ENCODE data around the gene RPL32.
"Not testable (repeated sequence)": the region's sequence is repeated elsewhere in the genome, so short reads cannot be mapped to it uniquely, and the experiment has no call there.

RPL32 gene

GRCh38 chr3:12868039-12869034 is 27.0 kb upstream of the RPL32 start:
- peak in 3 of 4 experiments; percentile 15 to 19 (median 17) for DNase-seq

DNA sequence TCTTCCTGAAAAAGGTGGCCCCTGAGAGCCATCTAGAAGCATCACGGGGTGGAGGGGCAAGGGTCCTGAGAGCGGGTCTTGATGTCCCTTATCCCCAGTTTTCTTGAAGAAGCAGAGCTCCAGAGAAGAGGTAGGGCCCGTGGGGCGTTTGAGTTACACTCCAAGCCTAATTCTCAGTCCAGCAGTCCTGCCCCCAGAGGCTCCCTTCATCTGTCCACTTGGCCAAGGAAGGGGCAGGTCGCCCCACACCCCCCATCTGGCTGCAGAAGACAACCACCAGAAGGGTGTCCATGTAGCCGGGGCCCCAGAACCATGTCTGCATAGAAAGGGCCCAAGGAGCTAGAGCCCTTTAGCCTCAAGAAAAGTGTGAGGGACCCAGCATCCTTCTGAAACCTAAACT is 25.5 kb upstream of the RPL32 start:
- no peak for DNase-seq

DNA sequence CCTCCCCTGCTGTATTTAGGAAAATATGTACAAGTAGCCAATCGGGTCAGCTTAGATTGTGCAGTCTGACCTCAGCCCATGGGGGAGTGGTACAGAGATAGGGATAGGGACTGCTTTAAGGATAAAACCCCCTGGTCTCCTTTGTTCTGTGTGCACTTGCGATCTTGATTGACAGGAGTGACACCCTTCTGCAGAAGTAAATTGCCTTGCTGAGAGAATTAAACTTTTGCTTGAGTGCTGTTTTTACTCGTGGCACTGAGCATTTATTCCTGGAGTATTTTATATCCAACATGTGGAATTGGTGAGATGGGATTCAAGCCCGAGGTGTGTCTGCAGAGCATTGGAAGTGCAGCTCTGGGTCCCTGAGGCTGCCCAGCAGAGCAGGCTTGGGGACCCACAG is 23.9 kb upstream of the RPL32 start:
- no peak for DNase-seq

- no peak for DNase-seq
These were observed 21.0 kb upstream of the RPL32 start for GRCh38 chr3:12862387-12862786.

DNA sequence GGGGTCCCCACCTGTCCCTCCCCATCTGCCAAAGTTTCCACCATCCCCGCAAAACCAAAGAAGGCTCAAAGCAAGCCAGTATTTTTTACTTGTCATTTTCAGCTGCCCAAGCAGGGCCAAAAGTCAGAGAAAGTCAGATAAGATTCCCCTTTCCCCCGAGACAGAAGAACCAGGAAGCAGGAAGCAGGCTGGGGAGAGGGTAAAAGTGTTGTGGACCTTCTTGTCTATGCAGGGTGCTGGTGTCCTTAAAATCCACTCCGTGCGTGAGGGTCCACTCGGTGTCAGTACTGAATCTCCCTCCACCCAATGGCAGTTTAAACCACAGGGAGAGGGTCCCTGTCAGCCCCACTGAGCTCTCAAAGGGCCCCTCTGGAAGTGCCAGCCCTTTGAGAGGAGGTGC is 20.2 kb upstream of the RPL32 start:
- DNase-seq: no peak

DNA sequence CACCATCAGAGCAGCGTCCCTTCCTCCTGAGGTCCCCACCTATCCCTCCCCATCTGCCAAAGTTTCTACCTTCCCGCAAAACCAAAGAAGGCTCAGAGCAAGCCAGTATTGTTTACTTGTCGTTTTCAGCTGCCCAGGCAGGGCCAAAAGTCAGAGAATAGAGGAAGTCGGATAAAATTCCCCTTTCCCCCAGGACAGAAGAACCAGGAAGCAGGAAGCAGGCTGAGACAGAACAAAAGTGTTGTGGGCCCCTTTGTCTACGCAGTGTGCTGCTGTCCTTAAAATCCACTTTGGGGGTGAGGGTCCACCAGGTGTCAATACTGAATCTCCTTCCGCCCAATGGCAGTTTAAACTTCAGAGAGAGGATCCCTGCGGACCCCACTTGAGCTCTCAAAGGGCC is 18.5 kb upstream of the RPL32 start:
- no peak for DNase-seq

DNA sequence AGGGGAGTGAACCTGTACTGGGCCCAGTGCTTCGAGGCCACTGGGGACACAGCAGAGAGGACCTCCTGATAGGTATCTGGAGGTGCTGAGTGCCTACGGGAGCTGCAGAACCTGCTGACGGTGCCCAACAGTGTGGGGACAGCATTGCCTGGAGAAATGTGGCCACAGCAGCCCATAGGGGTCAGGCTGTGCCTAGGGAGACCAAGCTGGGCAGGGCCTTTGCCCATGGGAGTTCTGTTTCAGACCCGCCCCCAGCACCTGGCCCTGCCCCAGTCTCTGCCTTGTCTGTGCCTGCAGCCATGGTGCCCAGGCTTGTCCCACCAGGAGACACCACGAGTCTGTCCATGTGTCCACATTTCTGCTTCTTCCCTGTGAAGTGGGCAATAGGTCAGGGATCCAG is 15.3 kb upstream of the RPL32 start:
- no peak for DNase-seq

- DNase-seq: no peak
These were observed 13.2 kb upstream of the RPL32 start for GRCh38 chr3:12854565-12854964.

DNA sequence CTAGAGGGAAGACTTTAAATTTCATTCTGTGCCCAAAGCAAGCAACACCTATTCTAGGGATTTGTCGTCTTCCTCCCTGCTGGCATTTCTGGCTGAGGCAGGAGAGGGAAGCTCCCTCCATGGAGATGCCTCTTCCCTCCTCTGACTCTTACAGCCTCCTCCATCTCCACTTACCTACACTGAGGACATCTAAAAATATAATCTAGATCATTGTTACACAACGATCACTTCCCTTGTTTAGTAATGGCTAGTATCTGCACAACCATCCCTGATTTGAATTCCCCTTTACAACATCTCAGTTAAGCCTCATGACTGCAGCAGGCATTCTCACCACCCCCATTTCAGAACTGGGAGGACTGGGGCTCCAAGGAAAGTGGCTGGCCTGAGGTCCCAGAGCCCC is 12.5 kb upstream of the RPL32 start:
- not testable (repeated sequence) for DNase-seq

- no peak for DNase-seq
These were observed 10.8 kb upstream of the RPL32 start for GRCh38 chr3:12852201-12852600.

DNA sequence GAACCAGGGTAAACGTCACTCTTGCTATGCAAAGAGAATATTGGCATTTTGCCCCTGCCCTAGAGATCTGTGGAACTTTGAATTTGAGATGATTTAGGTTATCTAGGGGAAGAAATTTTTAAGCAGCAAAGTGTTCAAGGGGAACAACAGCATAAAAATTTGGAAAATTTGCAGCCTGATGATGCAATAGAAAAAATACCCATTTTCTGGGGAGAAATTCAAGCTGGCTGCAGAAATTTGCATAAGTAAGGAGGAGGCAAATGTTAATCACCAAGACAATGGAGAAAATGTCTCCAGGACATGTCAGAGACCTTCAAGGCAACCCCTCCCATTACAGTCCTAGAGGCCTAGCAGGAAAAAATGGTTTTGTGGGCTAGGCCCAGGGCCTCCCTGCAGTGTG is 4.4 kb upstream of the RPL32 start:
- DNase-seq: no peak

DNA sequence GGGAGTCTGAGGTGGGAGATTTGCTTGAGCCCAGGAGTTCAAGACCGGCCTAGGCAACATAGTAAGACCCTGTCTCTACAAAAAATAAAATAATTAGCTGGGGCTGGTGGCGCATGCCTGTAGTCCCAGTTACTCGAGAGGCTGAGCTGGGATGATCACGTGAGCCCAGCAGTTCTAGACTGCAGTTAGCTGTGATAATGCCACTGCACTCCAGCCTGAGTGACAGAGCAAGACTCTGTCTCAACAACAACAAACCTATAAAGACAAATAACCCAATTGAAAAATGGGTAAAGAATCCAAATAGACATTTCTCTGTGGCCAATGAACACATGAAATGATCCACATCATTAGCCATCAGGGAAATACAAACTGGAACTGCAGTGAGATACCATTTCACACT is 1.1 kb upstream of the RPL32 start:
- no peak for DNase-seq

DNA sequence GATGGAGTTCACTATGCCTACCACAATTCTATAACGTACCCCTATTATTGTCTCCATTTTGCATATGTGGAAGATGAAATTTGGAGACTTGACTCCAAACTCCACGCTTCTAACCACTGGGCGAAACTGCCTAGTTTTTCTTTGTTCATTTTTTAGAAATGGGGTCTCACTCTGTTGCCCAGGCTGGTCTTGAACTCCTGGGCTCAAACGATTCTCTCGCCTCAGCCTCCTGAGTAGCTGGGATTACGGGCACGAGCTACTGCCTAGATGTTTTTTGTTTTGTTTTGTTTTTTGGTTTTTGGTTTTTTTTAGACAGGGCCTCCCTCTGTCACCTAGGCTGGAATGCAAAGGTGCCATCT is 584 bp upstream of the RPL32 start:
- no peak for DNase-seq

DNA sequence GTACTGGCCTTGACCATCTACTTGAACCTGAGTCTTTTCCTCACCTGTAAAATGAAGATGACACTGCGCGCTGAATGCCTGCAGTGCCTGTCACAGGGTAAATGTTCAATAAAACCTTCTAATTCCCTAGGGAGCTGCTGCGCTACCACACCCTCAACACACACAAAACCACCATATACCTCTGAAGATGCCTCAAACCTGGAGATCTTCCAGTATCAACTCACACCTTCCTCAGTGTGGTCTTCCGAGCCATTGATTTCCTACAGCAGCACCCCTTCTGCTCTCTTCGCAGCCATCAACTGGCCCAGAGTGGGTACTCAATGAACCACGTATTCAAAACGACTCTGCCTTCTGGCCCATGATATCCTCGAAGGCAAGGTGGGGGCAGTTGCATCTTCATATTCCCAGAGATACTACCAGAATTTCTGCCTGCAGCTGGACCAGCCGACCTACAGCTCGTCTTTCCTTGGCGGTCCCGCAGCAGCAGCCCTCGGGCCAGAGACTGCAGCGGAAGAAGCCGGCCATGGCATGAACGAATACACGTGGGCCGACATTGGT is 695 bp downstream of the RPL32 start:
- DNase-seq: peak in 1 of 4 experiments; percentile 22

- not testable (repeated sequence) for DNase-seq
These were observed 1.2 kb downstream of the RPL32 start for GRCh38 chr3:12840148-12840547.

GRCh38 chr3:12839156-12839946 is 2.0 kb downstream of the RPL32 start:
- no peak for DNase-seq

DNA sequence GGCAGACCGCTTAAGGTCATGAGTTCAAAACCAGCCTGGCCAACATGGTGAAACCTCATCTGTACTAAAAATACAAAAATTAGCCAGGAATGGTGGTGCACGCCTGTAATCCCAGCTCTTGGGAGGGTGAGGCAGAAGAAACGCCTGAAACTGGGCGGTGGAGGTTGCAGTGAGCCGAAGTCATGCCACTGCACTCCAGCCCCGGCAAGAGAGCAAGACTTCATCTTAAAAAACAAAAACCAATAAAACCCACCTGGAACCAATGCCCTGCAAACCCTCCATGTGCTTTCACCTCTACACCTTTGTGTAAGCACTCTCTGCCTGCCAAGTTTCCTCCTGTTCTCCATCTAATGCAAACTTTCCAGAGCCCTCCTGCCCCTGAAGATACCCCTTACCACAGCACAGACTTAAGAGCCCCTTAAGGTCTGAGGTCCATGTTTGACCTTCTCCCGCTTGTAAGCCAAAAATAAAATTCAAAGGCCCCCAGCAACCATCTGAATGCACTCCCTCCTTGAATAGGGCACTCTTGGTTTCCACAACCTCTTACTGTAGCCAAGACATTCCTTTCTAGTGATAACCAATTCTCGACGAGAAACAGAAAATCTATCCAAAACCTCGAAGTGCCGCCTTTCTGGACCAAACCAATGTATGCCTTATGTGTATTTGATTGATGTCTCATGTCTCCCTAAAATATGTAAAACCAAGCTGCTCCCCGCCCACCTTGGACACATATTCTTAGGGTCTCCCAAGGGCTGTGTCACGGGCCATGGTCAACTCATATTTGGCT is 3.0 kb downstream of the RPL32 start:
- no peak for DNase-seq

- no peak for DNase-seq
These were observed 3.9 kb downstream of the RPL32 start for GRCh38 chr3:12837295-12837986.

- DNase-seq: no peak
These were observed 6.2 kb downstream of the RPL32 start for GRCh38 chr3:12835052-12835665.

GRCh38 chr3:12833222-12834161 is 7.9 kb downstream of the RPL32 start:
- no peak for DNase-seq

Data from activated CD4-positive, CD25-positive, alpha-beta regulatory T cell (primary cell).